ENCODE measurements around the gene ARHGAP5.

ARHGAP5 gene, protein sequence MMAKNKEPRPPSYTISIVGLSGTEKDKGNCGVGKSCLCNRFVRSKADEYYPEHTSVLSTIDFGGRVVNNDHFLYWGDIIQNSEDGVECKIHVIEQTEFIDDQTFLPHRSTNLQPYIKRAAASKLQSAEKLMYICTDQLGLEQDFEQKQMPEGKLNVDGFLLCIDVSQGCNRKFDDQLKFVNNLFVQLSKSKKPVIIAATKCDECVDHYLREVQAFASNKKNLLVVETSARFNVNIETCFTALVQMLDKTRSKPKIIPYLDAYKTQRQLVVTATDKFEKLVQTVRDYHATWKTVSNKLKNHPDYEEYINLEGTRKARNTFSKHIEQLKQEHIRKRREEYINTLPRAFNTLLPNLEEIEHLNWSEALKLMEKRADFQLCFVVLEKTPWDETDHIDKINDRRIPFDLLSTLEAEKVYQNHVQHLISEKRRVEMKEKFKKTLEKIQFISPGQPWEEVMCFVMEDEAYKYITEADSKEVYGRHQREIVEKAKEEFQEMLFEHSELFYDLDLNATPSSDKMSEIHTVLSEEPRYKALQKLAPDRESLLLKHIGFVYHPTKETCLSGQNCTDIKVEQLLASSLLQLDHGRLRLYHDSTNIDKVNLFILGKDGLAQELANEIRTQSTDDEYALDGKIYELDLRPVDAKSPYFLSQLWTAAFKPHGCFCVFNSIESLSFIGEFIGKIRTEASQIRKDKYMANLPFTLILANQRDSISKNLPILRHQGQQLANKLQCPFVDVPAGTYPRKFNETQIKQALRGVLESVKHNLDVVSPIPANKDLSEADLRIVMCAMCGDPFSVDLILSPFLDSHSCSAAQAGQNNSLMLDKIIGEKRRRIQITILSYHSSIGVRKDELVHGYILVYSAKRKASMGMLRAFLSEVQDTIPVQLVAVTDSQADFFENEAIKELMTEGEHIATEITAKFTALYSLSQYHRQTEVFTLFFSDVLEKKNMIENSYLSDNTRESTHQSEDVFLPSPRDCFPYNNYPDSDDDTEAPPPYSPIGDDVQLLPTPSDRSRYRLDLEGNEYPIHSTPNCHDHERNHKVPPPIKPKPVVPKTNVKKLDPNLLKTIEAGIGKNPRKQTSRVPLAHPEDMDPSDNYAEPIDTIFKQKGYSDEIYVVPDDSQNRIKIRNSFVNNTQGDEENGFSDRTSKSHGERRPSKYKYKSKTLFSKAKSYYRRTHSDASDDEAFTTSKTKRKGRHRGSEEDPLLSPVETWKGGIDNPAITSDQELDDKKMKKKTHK (N-terminal part only)

DNA sequence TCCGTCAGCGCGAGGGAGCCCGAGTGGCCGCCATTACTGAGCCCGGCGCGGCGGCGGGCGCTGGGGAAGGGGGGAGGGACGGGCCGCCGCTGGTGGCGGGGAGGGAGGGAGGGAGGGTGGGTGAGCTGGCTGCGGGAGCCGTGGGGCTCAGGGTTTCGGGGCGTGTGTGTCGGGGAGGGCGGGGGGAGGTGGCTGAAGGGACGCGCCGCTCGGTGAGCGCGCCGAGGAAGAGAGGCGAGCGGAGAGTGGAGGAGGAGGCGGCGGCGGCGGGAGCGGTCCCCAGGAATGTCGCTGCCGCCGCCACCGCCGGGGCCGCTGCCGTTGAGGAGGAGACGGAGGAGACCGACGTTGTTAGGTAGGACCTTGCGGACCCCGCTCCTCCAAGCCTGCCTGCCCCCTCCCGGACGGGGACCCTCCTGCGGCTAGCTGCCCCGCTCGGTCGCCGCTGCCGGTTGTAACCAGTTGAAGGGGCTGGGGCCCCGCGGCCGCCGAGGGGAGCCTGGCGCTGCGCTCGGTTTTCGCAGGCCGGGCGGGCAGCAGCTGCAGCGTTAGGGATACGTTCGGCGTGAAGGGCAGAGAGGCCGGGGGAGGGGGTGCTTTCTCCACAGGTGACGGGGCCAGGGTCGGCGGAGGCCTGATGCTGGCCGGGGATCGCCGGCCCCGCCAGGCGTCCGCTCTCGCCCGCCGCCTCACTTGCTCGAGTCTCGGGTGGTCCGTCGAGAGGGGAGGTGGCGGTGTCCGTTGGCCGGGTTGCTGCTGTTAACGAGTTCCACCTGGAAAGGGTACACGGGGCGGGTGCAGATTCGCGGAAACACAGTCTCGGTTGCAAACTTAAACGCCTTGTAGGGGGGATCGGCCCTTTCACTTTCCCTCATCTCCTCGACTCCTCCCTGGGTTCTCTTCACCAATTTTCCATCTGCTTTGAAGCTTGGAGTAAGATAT lies at the start of gene ARHGAP5:
Gene ARHGAP5, plus strand, starts transcription at position 224 of the 942 bp plus-strand sequence. CDS start 13,366 bp downstream, outside the sequence.
- peak; percentile 69 for DNase-seq

DNA sequence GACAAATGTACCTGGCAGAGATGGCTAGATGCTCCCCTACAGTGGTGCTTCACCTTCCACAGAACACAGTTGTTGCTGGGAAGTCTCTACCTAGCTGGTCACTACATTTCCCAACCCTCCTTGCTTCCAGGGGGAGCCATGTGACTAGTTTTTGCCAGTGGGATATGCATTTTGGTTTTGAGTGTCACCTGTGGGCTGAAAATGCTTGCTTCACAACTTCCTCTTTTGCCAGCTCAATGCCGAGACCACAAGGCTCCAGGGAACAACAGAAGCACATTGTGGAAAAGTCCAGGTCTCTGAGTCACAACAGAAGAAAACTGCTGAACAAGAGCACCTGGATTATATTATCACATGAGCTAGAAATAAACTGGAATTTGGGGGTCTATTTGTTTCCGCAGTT lies 48.5 kb upstream of the ARHGAP5 start:
- no peak for DNase-seq

DNA sequence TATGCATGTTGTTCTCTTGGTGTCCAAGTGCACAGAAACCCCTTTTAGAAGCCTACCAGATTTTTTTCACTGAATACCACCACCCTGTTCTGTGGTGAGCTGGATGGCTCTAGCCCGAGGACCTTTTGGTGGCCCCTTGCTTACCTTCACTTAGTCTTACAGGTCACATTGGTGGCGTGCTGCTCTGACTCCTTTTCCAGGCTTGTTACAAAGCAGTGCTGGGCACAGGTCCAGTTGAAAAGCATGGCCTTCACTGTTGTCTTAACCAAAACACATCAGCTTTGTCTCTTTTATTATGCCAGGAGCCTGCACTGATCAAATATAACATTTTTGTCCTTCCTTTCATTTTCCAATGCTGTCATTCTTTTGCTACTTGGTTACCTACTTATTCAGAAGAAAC lies 43.6 kb upstream of the ARHGAP5 start:
- DNase-seq, result no peak

DNA sequence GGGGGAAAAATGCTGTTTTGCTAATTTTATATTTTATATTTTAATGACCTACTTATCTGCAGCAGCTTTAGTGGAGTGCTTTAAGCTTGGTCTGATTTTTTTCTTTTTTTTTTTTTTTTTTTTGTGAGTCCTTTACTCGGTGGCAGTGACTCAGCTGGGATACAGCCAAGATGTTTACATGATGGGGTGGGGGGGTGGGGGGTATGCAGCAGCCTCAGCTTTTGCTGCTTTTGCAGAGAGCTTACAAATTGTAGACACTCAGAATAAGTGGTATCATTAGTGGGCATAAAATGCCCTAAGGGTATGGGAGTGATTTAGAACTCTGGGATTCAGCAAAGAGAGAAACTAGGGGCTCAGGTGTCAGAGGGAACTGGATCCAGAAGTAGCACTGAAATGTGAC lies 38.2 kb upstream of the ARHGAP5 start:
- DNase-seq, result no peak

DNA sequence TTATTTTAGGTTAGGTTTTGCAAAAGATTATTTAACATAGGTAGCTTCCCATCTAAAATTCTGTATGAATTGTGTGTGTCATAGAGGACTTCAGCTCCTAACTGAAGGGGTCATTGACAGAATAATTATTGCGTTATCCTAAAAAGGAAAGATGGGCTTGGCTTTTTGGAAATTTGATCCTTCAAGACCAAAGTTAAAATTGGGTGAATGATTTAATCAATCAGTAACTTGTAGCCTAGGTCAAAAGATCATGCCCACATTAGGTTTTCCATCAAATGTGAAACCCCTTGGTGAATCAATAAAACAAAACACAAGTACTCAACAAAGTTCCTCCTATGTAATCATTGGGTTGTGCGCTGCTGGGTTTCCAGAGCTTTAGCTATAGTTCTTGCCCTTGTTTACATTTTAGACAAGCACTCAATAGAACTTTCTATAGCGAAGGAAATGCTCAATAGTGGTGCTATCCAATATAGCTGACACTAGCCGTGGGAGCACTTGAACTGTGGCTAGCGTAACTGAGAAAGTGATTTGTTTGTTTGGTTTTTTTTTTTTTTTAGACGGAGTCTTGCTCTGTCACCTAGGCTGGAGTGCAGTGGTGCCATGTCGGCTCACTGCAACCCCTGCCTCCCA lies 37.6 kb upstream of the ARHGAP5 start:
- DNase-seq, result no peak

DNA sequence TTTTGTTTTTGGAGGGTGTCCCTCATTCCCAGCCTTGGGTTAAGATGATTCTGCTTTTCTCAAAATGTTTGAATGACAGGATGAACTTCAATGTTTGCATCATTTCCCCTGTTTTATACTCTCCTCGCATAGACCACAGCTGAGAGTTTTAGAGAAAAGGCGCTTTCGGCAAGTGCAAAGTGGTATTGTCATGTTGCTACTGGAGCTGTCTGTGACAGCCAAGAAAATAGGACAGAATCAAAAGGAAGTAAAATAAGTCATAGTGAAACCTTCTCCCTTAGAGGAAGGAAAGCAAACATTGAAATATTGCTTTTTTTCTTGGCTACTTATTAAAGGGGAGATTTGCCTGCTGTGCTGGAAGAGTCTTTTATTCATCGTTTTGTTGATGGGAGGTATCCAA lies 33.5 kb upstream of the ARHGAP5 start:
- DNase-seq, result no peak

DNA sequence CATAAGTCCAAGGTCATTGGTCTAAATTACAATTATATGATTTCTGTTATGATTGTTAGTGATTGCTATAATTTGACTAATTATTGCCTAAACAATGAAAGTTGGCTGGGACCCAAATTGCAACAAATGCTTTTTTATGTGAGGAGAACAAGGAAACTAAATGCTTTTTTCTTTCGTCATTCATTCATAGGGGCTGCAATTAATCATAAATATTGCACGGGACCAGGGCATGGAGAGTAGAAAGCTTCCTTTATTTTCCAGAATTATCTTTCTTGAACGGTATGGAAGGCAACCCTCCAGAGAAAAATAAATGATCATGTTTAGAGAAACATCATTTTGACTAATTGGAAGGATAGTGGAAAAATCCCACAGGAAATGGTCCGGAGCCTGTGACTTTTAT lies 32.6 kb upstream of the ARHGAP5 start:
- DNase-seq, result no peak

DNA sequence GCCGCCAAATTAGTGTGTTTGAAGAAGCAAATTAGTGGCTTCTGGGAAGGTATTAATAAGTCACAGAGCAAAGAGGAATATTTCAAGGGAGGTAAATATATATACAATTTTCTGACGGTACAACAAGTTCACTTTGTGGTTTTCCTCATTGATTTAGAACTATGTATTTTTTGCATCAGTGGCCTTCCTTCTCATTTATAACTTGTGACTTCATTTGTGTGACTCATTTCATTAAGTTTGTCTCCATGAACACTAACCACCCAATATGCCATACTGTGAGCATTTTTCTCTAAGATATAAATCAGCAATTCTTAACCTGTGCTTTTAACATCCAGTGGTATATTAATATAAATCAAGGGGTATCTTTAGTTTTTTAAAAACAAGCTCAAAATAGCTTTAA lies 29.3 kb upstream of the ARHGAP5 start:
- DNase-seq, result no peak

DNA sequence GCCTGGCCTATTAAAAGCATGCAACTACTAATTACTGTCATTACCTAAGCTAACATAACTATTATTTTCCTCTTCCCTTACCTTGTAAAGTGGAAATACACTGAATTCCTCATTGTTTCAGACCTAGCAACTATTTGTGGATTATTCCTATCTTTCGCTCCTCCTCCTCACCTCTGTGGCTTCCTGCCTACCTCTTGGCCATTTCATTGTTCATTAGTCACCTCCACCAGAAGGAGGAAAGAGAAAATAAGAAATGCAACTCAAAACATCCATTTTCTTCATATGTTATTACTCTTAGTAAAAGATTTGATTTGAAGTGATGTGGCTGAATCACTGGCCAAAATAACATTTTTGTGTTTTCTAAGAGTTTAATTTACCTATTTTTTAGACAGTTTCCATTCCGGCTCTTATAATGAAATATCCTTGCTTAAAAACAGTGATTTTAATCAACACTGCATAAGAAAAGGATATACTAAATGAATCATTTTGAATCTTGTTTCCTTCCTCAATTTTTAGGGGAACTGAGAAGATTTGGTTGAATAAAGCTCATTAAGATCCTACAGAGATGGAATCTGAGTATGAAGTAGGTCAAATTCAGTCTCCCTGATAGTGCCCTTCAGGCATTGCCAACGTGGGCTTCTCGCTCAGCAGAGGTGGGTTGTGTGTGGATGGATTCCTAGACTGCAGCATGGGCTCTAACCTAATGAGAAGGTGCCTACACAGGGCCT lies 27.6 kb upstream of the ARHGAP5 start:
- no peak for DNase-seq

DNA sequence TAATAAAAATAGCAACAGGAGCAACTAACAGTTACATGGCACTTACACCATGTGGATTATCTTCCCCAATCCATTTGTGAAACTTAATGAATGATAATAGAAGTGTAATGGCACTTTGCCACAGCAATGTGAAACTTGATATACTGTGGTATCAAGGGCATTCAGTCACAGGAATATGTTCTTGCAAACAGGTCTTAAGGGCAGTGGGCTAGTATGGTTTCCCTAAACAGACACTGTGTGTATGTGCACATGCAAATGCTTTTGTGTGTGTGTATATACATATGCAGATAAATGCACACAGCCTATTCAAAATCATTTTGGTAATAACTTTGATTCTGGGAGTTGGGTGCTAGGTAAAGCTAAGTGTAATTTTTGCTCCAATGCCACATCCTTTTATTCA lies 26.2 kb upstream of the ARHGAP5 start:
- no peak for DNase-seq

DNA sequence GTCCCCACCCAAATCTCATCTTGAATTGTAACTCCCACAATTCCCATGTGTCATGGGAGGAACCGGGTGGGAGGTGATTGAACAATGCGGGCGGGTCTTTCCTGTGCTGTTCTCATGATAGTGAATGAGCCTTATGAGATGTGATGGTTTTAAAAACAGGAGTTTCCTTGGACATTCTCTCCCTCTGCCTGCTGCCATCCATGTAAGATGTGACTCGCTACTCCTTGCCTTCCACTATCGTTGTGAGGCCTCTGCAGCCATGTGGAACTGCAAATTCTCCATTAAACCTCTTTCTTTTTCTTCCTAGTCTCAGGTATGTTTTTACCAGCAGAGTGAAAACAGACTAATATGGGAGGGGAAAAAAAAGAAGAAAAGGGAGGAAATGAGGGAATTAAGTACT lies 22.6 kb upstream of the ARHGAP5 start:
- DNase-seq, result no peak

DNA sequence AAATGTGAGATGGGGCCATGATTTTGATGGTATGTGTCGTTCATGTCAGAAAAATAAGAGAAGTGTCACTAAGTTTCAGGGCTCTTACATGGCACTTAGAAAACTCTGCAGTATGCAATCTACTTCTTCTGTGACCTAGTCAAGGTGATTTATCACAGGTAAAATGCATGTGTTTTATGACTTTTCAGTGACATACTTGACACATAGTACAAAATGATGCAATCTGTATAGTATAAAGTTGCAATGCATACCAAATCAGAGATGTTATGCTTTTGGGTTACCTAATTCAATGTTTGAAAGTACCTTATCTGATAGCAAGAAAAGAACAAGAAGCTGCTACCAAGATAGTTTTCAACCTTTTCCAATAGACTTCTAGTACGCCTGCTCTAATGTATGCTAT lies 21.9 kb upstream of the ARHGAP5 start:
- DNase-seq, result no peak

DNA sequence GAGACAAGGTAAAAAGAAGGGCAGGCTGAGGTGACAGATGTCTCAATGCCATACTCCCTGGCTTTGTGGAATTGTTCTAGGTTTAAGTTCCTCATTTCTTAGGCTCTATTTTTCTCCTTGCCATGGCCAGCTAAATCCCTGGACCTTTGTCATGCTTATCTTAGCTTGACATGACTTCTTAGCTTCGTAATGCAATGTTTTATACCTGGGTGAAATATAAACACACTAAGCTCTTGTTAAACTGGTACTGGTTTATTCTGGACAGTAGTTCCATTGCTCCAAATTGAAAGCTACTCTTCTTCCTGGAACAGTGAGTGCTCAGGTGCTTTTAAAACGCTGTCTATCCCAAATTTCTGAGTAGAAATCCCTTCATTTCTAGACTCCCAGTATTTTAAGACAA lies 17.4 kb upstream of the ARHGAP5 start:
- DNase-seq, result no peak

DNA sequence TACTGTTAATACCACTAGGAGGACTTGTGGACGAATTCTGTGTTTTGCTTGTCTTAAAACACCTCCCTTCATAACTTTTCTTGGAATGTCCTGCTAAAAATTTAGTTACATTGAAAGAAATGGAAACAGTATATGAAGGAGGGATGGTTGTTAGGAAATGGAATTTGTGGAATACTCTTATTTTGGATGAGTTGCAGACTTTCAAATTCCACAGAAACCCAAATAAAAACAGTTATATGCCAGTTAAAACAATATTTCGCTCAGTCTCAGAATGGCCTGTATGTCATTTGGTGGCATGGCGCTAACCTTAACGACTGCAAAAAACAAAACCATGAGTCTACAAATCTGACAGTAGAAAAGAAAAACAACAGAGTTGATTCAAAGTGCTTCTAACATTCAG lies 12.2 kb upstream of the ARHGAP5 start:
- no peak for DNase-seq

DNA sequence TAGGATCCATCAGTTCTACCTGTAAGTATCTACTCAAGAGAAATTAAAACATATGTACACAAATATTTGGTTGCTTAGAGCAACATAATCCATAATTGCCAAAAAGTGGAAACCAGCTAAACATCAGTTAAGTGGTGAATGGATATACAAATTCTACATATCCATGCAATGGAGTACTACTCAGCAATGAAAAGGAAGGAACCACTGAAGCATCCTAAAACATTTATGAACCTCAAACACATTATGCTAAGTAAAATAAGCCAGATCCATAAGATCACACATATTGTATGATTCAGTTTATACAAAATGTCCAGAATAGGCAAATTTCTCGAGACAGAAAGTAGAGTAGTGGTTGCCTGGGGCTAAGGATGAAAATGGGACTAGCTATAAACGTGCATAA lies 8.4 kb upstream of the ARHGAP5 start:
- no peak for DNase-seq

DNA sequence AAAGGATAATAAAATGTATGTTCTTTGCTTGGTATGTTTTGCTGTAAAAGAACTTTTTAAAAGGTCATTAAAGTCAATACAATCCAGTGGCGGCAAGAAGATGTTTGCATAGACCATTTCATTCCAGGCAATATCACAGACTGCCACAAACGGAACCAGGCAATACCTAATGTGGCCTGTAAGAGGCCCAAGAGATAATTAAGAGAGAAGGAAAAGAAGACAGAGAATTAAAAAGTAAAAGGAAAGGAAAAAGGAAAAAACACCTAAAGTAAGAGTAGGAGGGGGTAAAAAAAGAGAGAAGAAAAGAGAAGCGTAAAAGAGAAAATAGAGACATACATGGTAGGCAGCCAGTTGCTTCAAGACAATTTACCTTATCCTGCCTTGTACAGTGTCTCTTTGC lies 6.8 kb upstream of the ARHGAP5 start:
- DNase-seq, result no peak

DNA sequence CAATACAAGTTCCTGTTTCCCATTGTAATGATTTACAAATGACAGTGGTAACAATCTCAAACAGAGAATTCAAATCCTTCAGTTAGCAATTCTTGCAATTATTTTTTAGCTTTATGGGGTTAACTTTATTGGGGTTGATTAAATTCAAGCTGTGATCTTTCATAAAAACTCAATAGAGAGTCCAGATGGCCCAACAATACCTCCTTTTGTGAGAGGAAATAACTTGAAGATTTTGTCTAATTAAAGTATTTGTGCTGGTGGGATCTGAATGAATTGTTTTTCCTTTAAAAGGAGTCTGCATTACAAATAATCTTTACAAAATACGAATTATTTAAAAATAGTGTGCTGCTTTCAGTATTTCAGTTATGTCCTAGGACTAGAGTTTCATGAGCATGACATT lies 4.4 kb upstream of the ARHGAP5 start:
- DNase-seq, result no peak

DNA sequence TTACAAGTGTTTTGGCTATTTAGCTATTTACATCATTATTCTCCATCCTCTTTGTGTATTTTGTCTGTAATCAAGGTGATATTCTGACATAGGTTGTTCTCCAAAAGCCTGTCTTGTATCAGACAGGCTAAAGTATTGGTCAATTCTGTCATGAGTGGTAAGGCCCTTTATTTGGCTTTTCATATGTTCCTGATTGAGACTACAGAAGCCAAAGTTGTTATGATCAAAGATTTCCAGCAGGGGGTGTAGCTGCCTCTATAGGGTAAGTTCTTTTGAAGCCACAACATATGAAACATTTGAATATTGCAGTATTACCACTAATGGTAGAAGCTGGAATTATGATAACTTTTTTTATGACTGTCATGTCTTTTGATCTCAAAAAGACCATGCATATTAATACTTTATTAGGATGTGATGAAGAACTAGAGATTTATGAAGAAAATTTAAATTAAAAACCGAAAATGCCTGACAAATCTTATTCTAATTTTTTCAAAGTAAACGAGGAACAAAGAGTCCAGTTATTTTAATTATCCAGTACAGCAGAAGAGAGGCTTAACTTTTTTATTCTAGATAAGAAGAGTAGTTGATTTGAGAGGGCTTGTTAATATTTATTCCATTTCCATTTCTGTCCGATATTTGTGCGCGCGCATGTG lies 3.4 kb upstream of the ARHGAP5 start:
- peak; percentile 33 for DNase-seq

DNA sequence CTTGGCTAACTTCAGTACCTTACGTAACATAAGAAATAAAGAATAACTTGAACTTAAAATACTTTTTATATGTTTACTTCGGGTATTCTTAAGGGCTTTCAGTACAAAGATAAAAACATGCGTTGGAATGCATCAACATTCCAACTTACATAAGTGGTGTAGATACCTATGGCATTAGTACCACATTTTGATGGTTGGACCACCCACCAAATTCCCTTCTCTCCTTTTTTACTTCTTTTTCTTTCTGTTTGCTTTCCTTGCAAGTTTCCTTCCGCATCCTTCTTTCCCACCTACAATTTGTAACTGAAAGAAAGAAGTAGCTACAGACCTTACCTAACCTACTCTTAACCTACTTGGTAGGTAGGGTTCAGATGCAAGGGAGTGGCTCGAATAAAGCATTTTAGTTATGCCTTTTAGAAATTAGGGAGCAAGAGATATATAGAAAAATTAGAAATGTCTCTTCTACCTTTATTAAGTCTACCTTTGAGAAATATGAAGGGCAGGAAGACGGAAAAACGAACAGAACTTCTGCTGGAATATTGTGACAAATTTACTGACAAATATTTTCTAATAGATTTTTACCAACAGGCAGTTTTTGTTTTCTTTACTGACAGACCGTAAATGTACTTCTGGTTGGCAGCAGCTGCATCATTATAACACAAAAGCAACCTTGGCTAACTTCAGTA lies 2.1 kb upstream of the ARHGAP5 start:
- DNase-seq, result no peak
